Calu3 (cell line): Measurements from ENCODE around the gene MPO. TPM values are rescaled to one million over a fixed set of nuclear protein-coding genes. Genes with fewer than 3 reads are reported as not detected.

ENCODE experiments used
- BruUV-seq: library from RNA; stranded (reverse); fragments of 400-500 nt; replicated peaks from 2 replicates; lab custom pipeline; 2021; lab: Mats Ljungman, UMichigan
- CTCF ChIA-PET: fragments of 300-600 bp; sonication (Branson Sonifier 250); formaldehyde crosslinking; loops from one replicate; lab custom pipeline; 2022; ENCODE audit warnings: antibody characterized with exemption; lab: Charles Lee
- DNase-seq: peaks from one replicate; pipeline ENCODE4 v3.0.0; 2022
- H3K27ac Mint-ChIP-seq: one replicate; pipeline ENCODE4 v1.8.0; 2022; ENCODE audit warnings: mixed read lengths; ENCODE audit not compliant: unreplicated experiment
- H3K27me3 Mint-ChIP-seq: one replicate; pipeline ENCODE4 v1.8.0; 2022; ENCODE audit warnings: mixed read lengths; ENCODE audit not compliant: unreplicated experiment
- H3K36me3 Mint-ChIP-seq: one replicate; pipeline ENCODE4 v1.8.0; 2022; ENCODE audit warnings: mild to moderate bottlenecking, moderate library complexity, mixed read lengths; ENCODE audit not compliant: insufficient read depth, unreplicated experiment
- H3K4me1 Mint-ChIP-seq: one replicate; pipeline ENCODE4 v1.8.0; 2022; ENCODE audit warnings: mild to moderate bottlenecking, low read depth, mixed read lengths; ENCODE audit not compliant: unreplicated experiment
- H3K4me3 Mint-ChIP-seq: one replicate; pipeline ENCODE4 v1.8.0; 2022; ENCODE audit warnings: mild to moderate bottlenecking, low read depth, moderate library complexity, mixed read lengths; ENCODE audit not compliant: unreplicated experiment
- H3K9me3 Mint-ChIP-seq: one replicate; pipeline ENCODE4 v1.8.0; 2022; ENCODE audit warnings: low read depth, mixed read lengths; ENCODE audit not compliant: unreplicated experiment
- CTCF ChIP-seq: fragments of 200-600 bp; IDR thresholded peaks from one replicate; pipeline ENCODE4 v1.8.0; 2022; ENCODE audit warnings: antibody characterized with exemption; ENCODE audit not compliant: unreplicated experiment
- intact Hi-C: fragments of 100-400 bp; cut with micrococcal nuclease; formaldehyde crosslinking; loops from one replicate; pipeline ENCODE4 v1.10.0; 2022; ENCODE audit not compliant: unreplicated experiment
- total RNA-seq: library from RNA; stranded (reverse); gene quantifications from 2 replicates; pipeline ENCODE4 v1.2.3, GENCODE V29; 2022

The MPO gene
- total RNA-seq, 1 experiment from 2014 or later, result not detected

GRCh38 chr17:58307468-58308172 is 26.9 kb upstream of the MPO start:
- peaks cover 56% of the 10 kb centered on the region for H3K27me3 Mint-ChIP-seq
- no peak overlapping the region for H3K27ac Mint-ChIP-seq
- no peaks in the 10 kb centered on the region for H3K4me1 Mint-ChIP-seq
- no peak for TF ChIP-seq CTCF
- intact Hi-C loops, result no loop called here
- CTCF ChIA-PET, result no interaction called here
- no peaks in the 10 kb centered on the region for H3K9me3 Mint-ChIP-seq
- H3K4me3 Mint-ChIP-seq, result no peak overlapping the region
- no peak for DNase-seq
- BruUV-seq, result no TSS peak
- H3K36me3 Mint-ChIP-seq, result no peaks in the 10 kb centered on the region

GRCh38 chr17:58306131-58306951 is 25.6 kb upstream of the MPO start:
- Mint-ChIP-seq H3K4me3 (no peak overlapping the region), H3K27me3 (peaks cover 60% of the 10 kb centered on the region), H3K27ac (no peak overlapping the region), H3K36me3 (no peaks in the 10 kb centered on the region), H3K9me3 (no peaks in the 10 kb centered on the region), H3K4me1 (no peaks in the 10 kb centered on the region)
- no peak for TF ChIP-seq CTCF
- CTCF ChIA-PET, result no interaction called here
- no peak for DNase-seq
- intact Hi-C loops, result no loop called here
- BruUV-seq, result no TSS peak

- H3K27me3 Mint-ChIP-seq, result peaks cover 67% of the 10 kb centered on the region
- DNase-seq, result no peak
- no peaks in the 10 kb centered on the region for H3K36me3 Mint-ChIP-seq
- H3K4me1 Mint-ChIP-seq, result no peaks in the 10 kb centered on the region
- no peaks in the 10 kb centered on the region for H3K9me3 Mint-ChIP-seq
- CTCF ChIA-PET, result interaction anchor here (0.8 kb wide), 1 partner anchor 9 kb away, joined by 3 read pairs; no protein-coding TSS in a partner anchor
- BruUV-seq, result no TSS peak
- no peak for TF ChIP-seq CTCF
- intact Hi-C loops, result no loop called here
- H3K4me3 Mint-ChIP-seq, result no peak overlapping the region
- no peak overlapping the region for H3K27ac Mint-ChIP-seq
Observed at GRCh38 chr17:58305626-58306025, 24.9 kb upstream of the MPO start.

- BruUV-seq, result no TSS peak
- H3K4me3 Mint-ChIP-seq, result no peak overlapping the region
- no peaks in the 10 kb centered on the region for H3K4me1 Mint-ChIP-seq
- H3K36me3 Mint-ChIP-seq, result no peaks in the 10 kb centered on the region
- intact Hi-C loops, result no loop called here
- H3K27ac Mint-ChIP-seq, result no peak overlapping the region
- DNase-seq, result no peak
- no peaks in the 10 kb centered on the region for H3K9me3 Mint-ChIP-seq
- peaks cover 67% of the 10 kb centered on the region for H3K27me3 Mint-ChIP-seq
- CTCF ChIA-PET, result interaction anchor here (0.7 to 0.8 kb wide), 2 partner anchors 9 to 113 kb away, joined by 3 read pairs; partner anchors contain the start of gene RNF43
- no peak for TF ChIP-seq CTCF
Observed at GRCh38 chr17:58304750-58305486, 24.2 kb upstream of the MPO start.
